ENCODE measurements around the gene CLGN.

CLGN gene

DNA sequence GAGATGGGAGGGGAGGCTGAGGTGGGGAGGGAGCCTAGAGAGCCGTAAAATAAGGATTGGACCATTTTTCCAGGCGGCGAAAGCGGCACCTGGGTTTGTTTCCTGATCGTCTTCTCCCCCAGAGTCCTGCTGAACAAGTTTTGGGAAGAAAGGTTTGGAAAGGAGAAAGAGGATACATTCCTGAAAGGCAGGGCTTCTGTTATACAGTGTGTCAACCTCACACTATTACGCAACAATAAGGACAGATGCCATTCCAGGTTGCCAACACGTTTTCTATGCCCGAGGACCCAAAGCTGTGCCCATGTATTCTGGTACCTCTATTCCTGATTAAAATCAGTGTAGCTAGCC, 53.3 kb downstream of the CLGN start:
- DNase-seq = no peak

DNA sequence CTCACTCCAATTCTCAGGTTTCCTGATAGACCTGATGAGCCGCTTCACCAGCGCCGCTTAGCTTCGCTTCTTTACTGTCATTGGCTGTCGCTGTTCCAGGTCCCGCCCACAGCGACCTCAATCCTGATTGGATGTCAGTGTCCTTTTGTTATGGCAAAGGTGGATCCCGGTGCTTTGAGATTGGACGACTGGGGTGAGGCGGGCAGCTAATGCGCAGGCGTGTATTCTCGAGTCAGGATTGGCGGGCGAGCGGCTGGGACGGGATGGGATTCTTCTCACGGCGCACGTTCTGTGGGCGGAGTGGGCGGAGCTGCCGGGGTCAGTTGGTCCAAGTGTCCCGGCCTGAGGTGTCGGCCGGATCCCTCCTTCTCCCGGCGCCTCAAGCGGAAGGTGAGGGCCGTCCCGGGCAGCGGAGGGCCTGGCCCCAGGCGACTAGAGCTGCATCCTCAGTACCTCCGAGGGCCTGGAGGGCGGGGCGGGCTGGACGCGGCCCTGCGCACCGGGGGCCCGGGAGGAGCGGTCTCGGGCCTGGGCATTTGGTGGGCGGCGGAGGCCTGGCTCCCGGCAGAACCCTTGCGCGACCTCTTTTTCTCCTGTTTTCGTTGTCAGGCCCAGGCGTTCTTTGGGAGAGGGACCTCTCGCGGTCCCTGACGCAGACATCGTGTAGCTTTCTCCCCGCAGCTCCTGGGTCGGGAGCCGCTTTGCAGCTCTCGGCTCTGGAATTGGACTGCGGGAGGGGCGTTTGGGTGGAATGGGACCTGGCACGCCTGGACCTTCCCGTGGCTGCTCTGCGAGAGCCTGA, 53.9 kb downstream of the CLGN start, which contains the start of gene SCOC:
Gene SCOC (plus strand): TSS at position 319 of the 802 bp plus-strand sequence. CDS start 5,525 bp downstream, outside the sequence.
- peak; percentile 97 to 98 for DNase-seq

DNA sequence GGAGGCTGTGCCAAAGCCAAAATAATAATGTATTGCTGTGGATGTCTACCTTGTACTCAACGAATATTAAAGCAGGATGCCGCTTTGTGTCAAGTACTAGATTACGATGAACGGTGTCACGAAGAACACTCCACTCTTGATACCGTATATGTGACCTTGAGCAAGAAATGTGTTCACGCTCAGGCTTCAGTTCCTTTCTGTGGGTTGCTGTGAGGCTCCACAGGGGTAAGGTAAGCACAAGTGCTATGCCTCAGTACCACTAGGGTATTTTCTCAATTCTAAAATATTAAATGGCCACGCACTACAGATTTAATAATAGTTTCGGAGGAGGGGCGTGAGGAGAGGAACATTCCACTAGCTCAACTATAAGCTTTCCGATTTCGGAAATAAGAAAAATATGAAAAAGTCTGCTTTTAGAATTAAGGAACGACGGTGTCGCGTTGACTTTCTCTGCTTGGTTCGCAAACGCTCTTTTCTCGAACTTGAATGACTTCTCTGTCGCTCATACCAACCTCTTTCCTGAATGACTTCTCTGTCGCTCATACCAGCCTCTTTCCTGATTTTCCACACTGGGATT, 54.6 kb downstream of the CLGN start:
- DNase-seq = peak; percentile 26 to 49

DNA sequence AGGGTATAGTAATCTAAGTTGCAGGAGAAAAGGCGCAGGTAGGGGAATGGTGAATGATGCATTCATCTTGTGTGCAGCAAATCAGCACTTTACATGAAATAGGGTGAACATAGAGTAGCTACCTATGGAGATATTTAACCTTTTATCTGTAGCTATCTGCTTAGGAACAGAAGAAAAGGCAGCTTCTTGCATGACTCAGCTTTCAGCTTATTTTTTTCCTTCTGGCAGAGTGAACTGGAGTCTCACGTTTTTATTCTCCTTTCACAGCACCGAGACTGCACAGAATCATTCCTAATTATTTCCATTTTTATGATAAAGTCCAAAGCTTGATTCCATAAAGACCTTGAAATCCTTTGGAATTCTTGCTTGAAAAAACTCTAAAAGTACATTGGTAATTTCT, 58.8 kb downstream of the CLGN start:
- no peak for DNase-seq

DNA sequence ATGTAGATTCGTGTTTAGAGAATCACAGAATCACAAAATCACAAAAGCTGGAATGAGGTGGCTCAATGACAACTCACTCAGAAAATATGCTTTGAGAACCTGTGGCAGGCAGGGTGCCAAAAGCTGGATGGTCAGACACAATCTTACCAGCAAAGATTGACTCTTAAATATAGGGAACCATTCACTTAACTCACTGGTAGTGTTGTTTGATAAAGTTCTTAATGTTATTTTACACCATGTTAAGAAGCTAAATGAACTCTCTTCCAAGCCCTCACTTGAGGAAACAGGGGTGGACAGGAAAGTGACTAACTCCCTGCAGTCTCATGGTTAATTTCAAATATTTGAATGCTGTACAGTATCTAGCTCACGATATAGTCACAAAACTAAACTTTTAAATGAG, 59.7 kb downstream of the CLGN start:
- DNase-seq = no peak

DNA sequence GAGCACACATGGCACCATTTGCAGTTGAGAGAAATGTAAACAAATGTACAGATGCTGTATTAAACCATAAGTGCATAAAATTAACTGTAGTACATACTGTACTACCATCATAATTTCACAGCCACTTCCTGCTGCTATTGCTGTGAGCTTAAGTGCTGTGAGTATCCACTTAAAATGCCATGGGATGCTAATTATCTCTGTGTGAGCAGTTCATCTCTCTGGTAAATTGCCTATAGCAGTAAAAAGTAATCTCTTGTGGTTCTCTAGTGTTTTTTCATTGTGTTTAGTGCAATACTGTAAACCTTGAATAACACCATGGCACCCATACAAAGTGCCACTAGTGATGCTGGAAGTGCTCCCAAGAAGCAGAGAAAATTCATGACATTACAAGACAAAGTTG, 63.9 kb downstream of the CLGN start:
- DNase-seq = no peak

DNA sequence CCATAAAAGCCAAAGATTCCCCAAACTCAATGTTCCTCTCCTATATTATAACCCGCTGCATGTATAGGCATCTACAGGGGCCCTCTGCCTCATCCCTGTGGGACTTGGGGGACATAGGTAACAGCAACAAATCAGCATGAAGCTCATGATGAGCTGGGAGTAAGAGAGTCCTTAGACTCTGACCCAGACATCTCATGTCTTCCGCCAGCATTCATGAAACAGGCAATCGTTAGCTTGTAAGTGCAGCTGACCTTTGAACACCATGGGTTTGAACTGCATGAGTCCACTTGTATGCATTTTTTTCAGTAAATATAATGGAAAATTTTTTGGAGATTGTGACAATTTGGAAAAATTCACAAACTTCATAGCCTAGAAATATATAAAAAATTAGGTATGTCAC, 64.4 kb downstream of the CLGN start:
- no peak for DNase-seq

DNA sequence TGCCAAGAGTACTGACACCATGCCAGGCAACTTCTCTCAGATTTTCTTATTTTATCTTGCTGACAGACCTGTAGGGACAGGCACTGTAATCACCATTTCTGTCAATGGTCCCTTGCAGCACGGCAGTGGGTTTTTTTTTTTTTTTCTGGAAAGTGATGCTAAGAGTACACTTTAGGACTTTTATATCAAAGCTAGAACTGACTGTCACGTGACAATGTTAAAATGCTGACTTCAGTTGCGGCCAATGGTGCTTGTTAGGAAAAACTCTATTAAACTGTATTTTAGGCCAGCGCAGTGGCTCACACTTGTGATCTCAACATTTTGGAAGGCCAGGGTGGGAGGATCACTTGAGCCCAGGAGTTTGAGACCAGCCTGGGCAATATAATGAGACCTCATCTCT, 66.3 kb downstream of the CLGN start:
- DNase-seq = no peak

DNA sequence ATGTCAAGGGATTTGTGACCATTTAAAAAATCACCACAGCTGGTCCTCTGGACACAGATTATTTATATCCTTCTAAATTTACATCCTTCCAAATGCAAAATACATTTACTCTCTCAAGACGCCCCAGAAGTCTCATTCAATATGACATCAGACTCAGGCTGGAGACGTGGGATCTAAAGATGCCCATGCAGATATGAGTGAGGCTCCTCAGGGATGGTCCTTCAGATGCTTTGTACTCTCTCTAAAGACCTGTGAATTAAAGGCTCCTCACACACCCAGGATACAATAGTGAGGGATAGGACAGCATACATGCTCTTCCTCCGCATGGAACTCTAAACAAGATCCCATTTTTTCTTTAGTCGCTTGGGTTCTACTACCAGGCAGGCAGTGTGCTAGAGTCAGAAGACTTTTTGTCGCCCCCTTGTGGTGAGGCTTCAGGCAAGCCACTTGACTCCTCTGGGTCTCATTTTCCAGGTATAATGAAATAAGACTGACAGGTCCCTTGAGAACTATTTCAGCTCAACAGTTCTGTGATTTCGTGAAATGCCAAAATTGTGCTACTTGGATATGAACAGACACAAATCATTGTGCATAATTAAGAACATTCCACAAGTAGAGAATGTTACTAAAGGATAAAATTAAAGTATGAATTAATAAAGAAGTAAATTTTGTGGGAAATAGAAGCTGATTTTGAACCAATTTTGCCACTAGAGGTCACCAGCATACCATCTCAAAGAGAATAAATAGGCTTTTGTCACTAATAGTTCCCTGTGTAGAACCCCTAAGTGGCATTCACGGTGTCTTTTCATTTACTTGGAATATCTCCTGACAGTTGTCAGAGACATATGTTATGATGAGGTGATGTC, 67.7 kb downstream of the CLGN start:
- peak; percentile 72 to 76 for DNase-seq

DNA sequence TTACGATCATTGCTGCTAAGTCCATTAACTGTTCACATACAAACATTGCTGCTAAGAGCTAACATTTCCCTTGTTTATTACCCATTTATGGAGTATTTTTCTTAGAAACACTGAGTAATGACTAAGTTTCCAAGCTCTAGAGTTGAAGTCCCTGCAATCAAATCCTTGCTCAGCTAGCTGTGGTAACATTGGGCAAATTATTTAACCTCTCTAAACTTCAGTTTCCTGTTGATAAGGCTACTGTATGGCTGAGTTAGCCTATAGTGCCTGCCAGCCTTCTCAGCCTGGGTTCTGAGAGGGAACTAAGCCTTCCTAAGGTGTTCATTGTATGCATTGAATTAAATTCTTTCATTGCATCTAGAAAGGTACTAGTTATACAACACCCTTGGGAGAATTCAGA, 69.2 kb downstream of the CLGN start:
- DNase-seq = no peak

DNA sequence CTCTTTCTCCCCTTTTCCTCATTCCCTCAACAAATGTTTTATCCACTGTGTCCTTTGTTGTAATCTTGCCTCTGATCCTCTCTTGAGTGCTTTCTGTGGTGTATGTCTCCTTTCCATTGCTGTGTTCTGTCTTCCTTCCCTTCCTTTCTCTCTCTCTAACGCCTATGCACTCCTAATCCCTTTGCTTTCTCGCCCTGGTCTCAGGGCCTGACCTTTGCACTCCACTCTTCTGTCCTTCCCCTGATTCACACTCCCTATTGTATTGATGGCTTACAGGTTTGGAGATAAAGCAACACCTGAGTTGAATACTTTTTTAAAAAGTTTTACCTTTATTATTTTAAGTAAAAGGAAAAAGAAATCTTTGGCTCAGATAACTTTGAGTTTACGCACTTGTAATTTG, 69.6 kb downstream of the CLGN start:
- DNase-seq = no peak

DNA sequence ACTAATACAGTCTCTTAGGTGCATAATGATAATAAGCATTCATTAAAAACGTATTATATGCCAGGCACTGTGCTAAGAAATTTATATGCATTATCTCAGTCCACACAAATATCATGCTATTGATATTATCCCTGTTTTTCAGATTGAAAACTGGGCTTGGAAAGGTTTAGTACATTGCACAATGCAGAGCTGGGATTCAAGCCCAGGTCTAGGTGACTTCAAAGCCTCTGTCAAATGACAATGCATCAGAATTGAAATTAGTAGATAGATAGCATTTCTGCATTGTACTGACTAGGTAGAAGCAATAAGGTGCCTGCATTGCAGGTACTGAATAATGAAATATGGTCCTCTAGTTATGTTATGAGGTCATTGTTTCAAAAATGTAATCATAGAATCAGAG, 72.2 kb downstream of the CLGN start:
- no peak for DNase-seq

DNA sequence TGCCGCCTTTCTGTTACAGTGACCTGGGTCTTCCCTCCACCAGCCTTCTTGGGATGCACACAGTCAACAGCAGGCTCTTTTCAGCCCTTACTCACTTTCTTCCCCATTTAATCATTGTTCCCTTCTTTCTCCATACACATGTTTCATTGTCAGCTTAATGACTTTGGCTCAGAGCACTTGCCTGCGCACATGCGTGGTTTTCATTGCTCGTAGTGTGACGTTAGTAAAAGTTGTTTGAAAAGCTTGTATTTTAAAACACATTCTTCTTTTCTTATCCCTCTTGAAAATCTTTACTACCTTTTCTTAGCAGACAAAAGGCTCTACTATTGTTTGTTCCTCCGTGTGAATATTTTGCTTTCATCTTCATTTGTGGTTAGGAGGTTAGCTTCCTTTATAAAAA, 73.7 kb downstream of the CLGN start:
- no peak for DNase-seq

DNA sequence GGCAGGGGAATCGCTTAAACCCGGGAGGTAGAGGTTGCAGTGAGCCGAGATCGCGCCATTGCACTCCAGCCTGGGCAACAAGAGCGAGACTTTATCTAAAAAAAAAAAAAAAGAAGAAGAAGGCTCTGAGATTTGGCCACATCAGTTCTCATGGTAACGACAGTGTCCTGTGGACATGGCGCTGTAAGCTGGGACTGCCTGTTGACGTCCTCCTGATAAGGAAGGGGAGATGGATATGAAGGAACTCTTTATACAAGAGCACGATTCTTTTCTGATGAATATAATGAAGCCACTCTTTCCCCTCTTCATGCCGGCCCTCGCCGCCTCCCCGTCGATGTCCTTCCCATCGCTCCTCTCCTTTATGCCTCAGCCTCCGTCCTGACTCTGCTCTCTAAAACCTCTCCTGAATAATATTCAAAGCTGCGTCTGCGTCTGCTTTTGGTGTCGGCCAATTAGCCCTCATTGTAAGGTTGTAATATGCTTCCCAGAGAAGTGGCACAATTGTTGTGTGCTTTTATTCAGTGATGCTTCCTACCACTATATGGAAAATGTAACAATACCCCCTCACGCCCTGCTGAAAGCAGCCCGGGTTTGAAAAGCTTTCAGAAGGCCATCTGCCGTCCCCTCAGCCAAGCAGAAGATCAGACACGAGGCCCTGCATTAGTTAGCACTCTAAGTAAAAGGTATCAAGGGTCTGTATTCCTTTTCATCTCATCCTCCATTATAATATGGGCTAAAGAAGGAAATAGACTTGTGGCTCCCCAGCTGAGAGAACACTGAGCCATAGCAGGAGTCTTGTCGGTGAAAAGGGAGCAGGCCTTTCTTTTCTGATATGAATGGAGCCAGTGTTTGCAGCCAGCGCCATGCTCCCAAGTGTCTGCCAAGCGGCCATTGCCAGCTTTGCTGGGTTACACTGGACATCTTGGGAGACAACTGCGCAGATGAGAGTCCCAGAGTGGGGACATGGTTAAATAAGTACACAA, 76.1 kb downstream of the CLGN start:
- no peak for DNase-seq

DNA sequence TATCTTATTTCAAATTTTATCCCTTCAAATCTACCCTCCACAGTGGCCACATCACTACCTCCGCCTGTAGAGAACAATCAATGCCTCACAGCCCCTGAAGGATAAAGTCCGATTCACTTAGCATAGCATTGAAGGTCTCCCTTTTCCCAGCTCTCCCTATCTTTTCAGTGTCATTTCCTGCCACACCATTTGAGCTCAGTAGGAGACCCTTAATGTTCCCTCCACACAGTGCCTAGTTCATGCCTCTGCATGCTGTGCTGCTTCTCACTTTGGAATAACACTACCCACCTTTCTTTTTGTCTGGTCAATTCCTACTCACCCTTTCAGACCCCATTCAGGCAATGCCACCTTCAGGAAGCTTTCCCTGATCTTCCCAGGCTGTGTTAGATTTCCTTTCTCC, 77.6 kb downstream of the CLGN start:
- no peak for DNase-seq

DNA sequence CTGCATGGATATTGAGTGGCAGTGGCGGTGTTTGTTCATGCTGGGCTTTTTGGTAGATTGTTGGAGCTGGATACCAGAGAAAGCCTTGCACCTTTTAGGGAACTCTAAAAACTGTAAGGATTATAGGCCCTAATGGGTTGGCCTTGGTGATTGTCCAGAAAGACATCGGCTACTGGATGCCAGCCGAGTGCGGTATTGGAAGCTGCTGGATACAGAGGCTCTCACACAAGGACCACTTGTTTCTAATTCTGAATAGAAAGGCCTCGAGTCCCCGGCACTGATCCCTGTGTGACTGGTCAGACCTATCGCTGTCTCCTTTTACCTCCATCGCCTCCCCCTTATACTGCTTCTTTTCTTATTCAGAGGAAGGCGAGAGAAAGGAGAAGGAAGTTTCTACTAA, 81.3 kb downstream of the CLGN start:
- DNase-seq = no peak

DNA sequence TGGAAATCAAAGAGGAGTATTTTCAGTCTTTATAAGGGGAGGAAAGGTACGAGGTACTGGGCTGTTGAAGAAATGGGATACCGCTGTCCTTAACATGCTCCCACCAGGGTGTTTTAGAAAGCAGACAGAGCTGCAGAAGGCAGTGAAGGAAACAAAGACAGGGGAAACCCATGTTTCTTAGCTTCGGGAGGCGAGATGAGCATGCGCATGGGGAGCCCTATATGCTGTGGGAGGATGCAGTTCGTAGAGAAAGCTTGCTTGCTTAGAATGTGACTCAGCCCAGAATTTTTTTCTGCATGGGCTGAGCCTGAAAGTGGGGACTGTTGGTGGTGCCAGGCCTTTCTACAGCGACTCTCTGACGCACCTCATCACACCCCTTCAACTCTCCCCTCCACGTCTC, 82.8 kb downstream of the CLGN start:
- no peak for DNase-seq

DNA sequence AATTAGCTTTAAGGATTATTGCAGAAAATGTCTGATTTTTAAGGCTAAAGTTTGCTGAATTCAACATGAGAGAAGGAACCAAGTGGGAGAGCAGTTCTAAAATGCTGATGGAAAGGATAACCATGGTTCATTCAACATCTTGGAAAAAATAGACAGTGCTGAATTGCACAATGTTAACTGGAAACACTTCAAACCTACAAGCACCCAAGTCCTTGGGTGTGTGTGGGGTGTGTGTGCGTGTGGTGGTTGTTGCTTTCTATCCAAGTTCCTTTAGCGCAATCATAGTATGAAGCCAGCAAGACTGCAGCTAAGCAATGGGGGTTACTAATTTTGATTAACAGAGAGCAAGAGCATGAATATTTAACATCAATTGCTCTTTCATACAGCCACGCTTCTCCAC, 83.3 kb downstream of the CLGN start:
- DNase-seq = no peak

DNA sequence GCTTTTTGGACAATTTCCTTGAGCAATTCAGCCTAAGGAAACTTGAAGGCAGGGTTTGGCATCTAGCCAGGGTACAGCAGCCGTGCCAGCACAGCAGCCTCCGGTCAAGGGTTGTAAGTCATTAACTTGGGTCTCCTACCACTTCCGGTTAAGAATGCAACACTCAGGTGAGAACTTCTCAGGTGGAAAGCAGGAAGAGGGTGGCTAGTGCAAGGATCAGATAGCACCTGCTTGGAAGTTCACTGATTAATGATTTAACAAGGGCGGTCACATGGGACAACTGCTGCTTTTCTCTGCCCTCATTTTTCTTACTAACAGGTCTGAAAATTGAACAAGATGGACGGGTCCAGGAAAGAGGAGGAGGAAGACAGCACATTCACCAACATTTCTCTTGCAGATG, 84.1 kb downstream of the CLGN start:
- no peak for DNase-seq

DNA sequence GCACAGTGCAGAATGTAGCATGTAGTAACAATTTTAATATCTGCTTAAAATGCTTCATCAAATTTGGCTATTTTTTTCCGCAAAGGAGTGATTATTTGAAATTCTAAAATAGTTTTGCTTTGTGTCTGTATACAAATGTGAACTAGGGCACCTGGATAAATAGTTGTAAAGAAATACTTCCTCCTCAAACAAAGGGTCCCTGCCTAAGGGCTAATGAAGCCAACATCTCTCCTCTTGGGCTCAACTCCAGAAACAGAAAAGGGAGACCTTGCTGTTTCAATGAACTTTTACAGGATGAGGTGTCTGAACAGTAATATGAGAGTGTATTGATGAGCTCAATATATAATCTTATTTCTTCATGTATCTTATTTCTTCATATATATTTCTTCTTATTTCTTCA, 84.8 kb downstream of the CLGN start:
- DNase-seq = no peak
